Transverse colon (tissue), 4 donors: Measurements from ENCODE around the gene HIRIP3.

Experiments used
- CTCF ChIP-seq, 5 experiments: fragments of 200-600 bp in 3 of 5; fragments of 450-650 bp in 2 of 5; sonication (generic) in 3 of 5; IDR thresholded peaks; 1 replicate in 2 of 5; 2 replicates in 3 of 5; pipeline ENCODE4 v1.5.1; 2016 to 2017; ENCODE audit warnings: antibody characterized with exemption in 5 of 5, inconsistent platforms in 3 of 5, mild to moderate bottlenecking in 2 of 5, moderate library complexity in 1 of 5
- EP300 ChIP-seq: sonication (generic); formaldehyde crosslinking; IDR thresholded peaks from one replicate; pipeline ENCODE4 v1.6.1; 2017; ENCODE audit warnings: antibody characterized with exemption, low read depth
- POLR2A ChIP-seq: fragments of 450-650 bp; IDR thresholded peaks from one replicate; pipeline ENCODE4 v1.6.1; 2016; ENCODE audit warnings: antibody characterized with exemption, mild to moderate bottlenecking, moderate library complexity
- POLR2AphosphoS5 ChIP-seq, 3 donors: sonication (generic); formaldehyde crosslinking; IDR thresholded peaks; one replicate each; pipeline ENCODE4 v1.6.1; 2016; ENCODE audit warnings: antibody characterized with exemption in 3 of 3

DNA sequence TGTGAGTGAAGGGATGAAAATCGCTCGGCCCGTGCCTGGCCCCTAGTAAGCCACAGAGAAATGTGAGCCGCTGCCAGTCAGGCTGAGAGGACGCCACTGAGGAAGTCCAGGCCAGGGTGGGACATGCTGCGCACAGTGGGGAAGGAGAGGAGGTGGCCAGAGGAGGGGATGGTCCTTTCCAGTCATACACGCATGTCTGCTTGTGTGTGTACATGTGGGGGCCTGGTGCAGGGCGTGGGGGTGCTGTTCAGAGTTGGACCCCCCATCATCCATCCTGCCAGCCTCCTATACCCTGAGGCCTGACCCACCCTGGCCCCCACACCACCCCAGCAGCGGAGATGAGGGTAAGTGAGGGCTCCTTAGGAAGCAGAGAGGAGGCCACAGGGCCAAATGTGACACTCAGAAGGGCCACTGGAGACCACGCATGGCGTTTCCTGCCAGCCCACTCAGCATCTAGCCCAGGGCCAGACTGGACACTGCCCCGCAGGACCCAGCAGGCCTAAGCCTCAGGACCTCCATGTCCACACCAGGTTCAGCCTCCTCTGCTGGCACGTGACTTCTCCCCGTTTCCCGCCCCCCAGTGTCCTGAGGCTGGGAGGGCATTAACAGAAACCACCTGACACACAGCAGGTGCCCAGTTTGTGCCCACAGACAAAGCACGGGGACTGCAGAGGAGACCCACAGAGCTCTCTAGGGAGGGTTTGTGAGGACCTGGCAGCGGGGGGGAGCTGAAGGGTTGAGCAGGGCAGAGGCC, 8.4 kb upstream of the HIRIP3 start:
- TF ChIP-seq CTCF (IDR thresholded peaks at IDR 0.05): no peak
- no peak for TF ChIP-seq POLR2AphosphoS5 (IDR thresholded peaks at IDR 0.05)
- TF ChIP-seq POLR2A: no peak
- no peak for TF ChIP-seq EP300
